GM13976 (cell line): ENCODE measurements around the gene NOSIP.

Experiments used
- DNase-seq: peaks from one replicate; pipeline ENCODE4 v3.0.0; 2012; ENCODE audit warnings: low spot score
- in situ Hi-C: fragments of 300-500 bp; cut with MboI; formaldehyde crosslinking; loops from one replicate; pipeline ENCODE4 v1.12.0; 2022; ENCODE audit warnings: low sequenced_read_pairs, mixed read lengths, inconsistent platforms; ENCODE audit not compliant: unreplicated experiment
- TF ChIP-seq, protein P1 (sequence below): IDR thresholded peaks from 2 replicates; pipeline ENCODE4 v1.5.1; 2012; ENCODE audit warnings: borderline replicate concordance, mild to moderate bottlenecking; ENCODE audit not compliant: insufficient read depth; ENCODE audit errors: extremely low read depth, missing control alignments, control extremely low read depth

Gene NOSIP

GRCh38 chr19:49542446-49542845 lies 37.9 kb downstream of the NOSIP start:
- DNase-seq: peak; percentile 10
- in situ Hi-C loops: no loop called here
- TF ChIP-seq, protein P1, sequence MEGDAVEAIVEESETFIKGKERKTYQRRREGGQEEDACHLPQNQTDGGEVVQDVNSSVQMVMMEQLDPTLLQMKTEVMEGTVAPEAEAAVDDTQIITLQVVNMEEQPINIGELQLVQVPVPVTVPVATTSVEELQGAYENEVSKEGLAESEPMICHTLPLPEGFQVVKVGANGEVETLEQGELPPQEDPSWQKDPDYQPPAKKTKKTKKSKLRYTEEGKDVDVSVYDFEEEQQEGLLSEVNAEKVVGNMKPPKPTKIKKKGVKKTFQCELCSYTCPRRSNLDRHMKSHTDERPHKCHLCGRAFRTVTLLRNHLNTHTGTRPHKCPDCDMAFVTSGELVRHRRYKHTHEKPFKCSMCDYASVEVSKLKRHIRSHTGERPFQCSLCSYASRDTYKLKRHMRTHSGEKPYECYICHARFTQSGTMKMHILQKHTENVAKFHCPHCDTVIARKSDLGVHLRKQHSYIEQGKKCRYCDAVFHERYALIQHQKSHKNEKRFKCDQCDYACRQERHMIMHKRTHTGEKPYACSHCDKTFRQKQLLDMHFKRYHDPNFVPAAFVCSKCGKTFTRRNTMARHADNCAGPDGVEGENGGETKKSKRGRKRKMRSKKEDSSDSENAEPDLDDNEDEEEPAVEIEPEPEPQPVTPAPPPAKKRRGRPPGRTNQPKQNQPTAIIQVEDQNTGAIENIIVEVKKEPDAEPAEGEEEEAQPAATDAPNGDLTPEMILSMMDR: no peak

DNA sequence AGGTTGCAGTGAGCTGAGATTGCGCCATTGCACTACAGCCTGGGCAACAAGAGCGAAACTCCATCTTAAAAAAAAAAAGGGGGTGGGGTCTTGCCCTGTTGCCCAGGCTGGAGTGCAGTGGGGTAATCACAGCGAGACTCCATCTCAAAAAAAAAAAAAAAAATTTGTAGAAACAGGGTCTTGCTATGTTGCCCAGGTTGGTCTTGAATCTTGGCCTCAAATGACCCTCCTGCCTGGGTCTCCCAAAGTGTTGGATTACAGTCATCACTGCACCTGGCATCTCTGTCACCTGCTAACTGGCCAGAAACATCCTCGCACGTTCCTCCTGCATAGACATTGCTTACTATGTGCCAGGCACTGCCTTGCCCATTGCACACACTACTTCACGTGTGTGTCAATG lies 38.4 kb downstream of the NOSIP start:
- in situ Hi-C loops: no loop called here
- TF ChIP-seq, protein P1: no peak
- DNase-seq: no peak

- in situ Hi-C loops: no loop called here
- TF ChIP-seq, protein P1: no peak
- DNase-seq: no peak
Measured at GRCh38 chr19:49539192-49539952, 41.0 kb downstream of the NOSIP start.

DNA sequence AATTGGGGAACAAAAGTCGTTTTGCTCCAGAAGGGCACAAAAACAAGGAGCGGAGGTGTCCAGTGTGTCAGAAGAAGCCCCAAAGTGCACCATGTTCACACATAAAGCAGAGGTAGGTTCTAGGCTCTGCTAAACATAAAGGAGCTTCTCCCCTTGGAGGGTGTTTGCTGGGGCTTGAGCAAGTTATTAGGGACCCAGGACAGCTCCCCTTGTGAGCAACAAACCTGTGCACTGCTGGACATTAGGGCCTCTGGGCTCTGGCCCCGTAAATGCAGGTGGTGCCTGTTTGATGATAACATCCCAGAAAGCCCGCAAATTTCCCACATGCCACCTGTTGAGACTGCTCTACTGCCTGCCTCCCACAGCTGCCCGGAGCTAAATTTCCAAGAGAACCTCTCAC lies 41.7 kb downstream of the NOSIP start:
- TF ChIP-seq, protein P1: no peak
- in situ Hi-C loops: no loop called here
- DNase-seq: no peak

- TF ChIP-seq, protein P1: no peak
- in situ Hi-C loops: no loop called here
- DNase-seq: no peak
Measured at GRCh38 chr19:49536921-49537462, 43.4 kb downstream of the NOSIP start.

- DNase-seq: no peak
- TF ChIP-seq, protein P1: no peak
- in situ Hi-C loops: no loop called here
Measured at GRCh38 chr19:49534632-49535385, 45.5 kb downstream of the NOSIP start.
